Right forelimb (tissue), 1 donor: ENCODE measurements around the gene HSFY2.
"Not testable (repeated sequence)": the region's sequence is repeated elsewhere in the genome, so short reads cannot be mapped to it uniquely, and the experiment has no call there.

ENCODE experiments used
- DNase-seq: peaks from one replicate; pipeline ENCODE4 v3.0.0-alpha.2; 2018

Gene HSFY2, protein sequence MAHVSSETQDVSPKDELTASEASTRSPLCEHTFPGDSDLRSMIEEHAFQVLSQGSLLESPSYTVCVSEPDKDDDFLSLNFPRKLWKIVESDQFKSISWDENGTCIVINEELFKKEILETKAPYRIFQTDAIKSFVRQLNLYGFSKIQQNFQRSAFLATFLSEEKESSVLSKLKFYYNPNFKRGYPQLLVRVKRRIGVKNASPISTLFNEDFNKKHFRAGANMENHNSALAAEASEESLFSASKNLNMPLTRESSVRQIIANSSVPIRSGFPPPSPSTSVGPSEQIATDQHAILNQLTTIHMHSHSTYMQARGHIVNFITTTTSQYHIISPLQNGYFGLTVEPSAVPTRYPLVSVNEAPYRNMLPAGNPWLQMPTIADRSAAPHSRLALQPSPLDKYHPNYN

DNA sequence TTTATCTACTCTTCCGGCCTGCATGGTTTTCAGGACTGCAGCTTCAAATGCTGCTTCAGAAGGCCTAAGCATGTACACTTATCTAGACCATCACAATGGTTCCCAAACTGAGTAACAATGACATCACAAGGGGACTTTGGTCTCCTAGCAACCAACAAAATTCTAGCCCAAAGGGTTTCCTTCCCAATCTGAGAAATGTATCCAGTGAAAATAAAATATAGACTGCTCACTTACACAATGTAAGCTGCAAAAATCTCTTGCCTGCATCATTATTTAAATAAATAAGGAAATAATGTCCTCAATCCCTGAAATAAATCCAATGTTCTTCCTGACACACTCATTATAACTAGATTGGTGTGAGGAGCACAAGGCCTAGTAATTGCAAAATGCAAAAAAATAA, at the start of gene HSFY2:
TSS of gene HSFY2 (minus strand) at position 101 of the 400 bp plus-strand sequence. CDS start 117 bp downstream, outside the sequence.
- DNase-seq: not testable (repeated sequence)

- not testable (repeated sequence) for DNase-seq
Observed at GRCh38 chrY:18815751-18816150, 42.2 kb upstream of the HSFY2 start.

- DNase-seq: not testable (repeated sequence)
Observed at GRCh38 chrY:18788757-18789406, 15.3 kb upstream of the HSFY2 start.

DNA sequence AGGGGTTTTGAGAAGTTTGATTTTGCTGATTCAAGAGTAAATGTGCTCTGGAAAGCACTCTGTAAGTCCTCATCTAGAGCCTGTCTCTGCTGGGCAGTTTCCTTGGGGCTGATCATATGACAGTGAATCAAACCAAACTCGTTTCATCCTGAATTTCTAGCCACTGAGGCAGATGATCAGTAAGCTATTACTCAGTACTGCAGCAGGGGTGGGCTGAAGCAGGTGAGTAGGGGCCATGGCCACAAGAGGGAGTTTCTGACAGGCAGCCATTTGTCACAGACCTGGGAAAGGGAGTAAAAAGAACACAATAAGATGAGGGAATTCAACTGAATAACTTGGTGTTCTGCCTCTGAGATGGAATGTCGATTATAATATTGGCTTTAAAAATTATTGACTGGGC, 19.5 kb downstream of the HSFY2 start:
- DNase-seq: not testable (repeated sequence)

GRCh38 chrY:18753133-18753815, 20.3 kb downstream of the HSFY2 start:
- DNase-seq: not testable (repeated sequence)

DNA sequence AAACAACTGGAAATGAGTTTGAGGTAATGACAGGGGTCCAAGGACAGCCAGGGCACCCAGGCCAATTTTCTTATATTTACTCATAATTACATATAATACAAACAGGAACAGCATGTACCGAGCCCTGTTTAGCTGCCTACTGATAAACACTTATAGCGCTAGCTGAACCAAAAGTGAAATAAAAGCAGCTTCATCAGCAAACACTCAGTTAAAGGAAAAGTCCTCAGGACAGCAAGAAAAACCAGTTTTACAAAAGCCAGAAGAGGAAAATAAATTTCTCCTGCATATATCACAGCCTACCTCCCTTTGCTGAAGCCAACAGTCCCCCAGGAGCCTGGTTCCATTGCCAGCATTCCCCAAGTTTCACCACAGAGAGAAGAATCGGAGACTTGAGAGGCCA, 49.8 kb downstream of the HSFY2 start:
- DNase-seq: not testable (repeated sequence)
